HG03442 (cell line): ENCODE data around the gene PDXDC1.
"Not testable (repeated sequence)": the region's sequence is repeated elsewhere in the genome, so short reads cannot be mapped to it uniquely, and the experiment has no call there.

Experiments
- ATAC-seq: cut with Tn5 transposase; IDR thresholded peaks from one replicate; pipeline ENCODE4 v1.9.1; 2021; ENCODE audit warnings: mild to moderate bottlenecking, moderate library complexity; ENCODE audit not compliant: unreplicated experiment

The PDXDC1 gene

GRCh38 chr16:14973785-14974322 is 972 bp upstream of the PDXDC1 start:
- not testable (repeated sequence) for ATAC-seq

GRCh38 chr16:14974331-14974655 is 533 bp upstream of the PDXDC1 start:
- not testable (repeated sequence) for ATAC-seq

- not testable (repeated sequence) for ATAC-seq
Observed at GRCh38 chr16:14975418-14976194, 780 bp downstream of the PDXDC1 start.

- not testable (repeated sequence) for ATAC-seq
Observed at GRCh38 chr16:14976971-14977736, 2.3 kb downstream of the PDXDC1 start.

GRCh38 chr16:14978281-14978680 is 3.5 kb downstream of the PDXDC1 start:
- not testable (repeated sequence) for ATAC-seq

- not testable (repeated sequence) for ATAC-seq
Observed at GRCh38 chr16:14978908-14979307, 4.1 kb downstream of the PDXDC1 start.

- not testable (repeated sequence) for ATAC-seq
Observed at GRCh38 chr16:14981234-14981633, 6.4 kb downstream of the PDXDC1 start.

- ATAC-seq, result not testable (repeated sequence)
Observed at GRCh38 chr16:14982521-14982920, 7.7 kb downstream of the PDXDC1 start.

- not testable (repeated sequence) for ATAC-seq
Observed at GRCh38 chr16:14988092-14988491, 13.3 kb downstream of the PDXDC1 start.

- not testable (repeated sequence) for ATAC-seq
Observed at GRCh38 chr16:14988661-14989191, 13.9 kb downstream of the PDXDC1 start.

GRCh38 chr16:14989291-14990281 is 14.8 kb downstream of the PDXDC1 start:
- ATAC-seq, result not testable (repeated sequence)

GRCh38 chr16:14993277-14994151 is 18.7 kb downstream of the PDXDC1 start:
- not testable (repeated sequence) for ATAC-seq

GRCh38 chr16:14996702-14997101 is 21.9 kb downstream of the PDXDC1 start:
- ATAC-seq, result not testable (repeated sequence)

- not testable (repeated sequence) for ATAC-seq
Observed at GRCh38 chr16:14998300-14998699, 23.5 kb downstream of the PDXDC1 start.

GRCh38 chr16:14999845-15000244 is 25.0 kb downstream of the PDXDC1 start:
- not testable (repeated sequence) for ATAC-seq

- not testable (repeated sequence) for ATAC-seq
Observed at GRCh38 chr16:15002448-15002847, 27.6 kb downstream of the PDXDC1 start.

- not testable (repeated sequence) for ATAC-seq
Observed at GRCh38 chr16:15005357-15006132, 30.7 kb downstream of the PDXDC1 start.

- ATAC-seq, result not testable (repeated sequence)
Observed at GRCh38 chr16:15008647-15009046, 33.8 kb downstream of the PDXDC1 start.
